ENCODE results near the gene NPAS3. TPM values are rescaled to one million over a fixed set of nuclear protein-coding genes. Genes with fewer than 3 reads are reported as not detected.

Gene NPAS3
- total and polyA plus RNA-seq, 2 of the 13 experiments (the other 11 are each of a cell fraction or from before 2014, with no cell fraction given) = not detected

DNA sequence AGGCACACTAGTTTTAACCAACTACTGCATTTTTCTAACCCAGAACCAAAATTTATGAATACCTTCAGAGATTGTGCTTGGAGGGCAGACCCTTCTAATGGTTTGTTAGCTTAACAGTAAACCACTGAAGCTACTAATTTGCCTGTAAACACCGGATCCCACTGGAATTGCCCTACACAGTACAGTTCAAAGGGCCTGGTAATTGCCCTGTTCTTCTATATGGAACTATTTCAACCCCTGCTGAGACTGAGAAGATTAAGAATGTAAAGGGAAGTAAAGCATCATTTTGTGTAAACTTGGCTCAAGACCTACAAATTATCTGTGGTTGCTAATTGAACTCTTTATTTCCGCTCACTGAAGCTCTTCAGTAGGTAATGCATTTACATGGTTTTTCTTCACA is 468.1 kb downstream of the NPAS3 start (continued):
- TF ChIP-seq, protein P1, sequence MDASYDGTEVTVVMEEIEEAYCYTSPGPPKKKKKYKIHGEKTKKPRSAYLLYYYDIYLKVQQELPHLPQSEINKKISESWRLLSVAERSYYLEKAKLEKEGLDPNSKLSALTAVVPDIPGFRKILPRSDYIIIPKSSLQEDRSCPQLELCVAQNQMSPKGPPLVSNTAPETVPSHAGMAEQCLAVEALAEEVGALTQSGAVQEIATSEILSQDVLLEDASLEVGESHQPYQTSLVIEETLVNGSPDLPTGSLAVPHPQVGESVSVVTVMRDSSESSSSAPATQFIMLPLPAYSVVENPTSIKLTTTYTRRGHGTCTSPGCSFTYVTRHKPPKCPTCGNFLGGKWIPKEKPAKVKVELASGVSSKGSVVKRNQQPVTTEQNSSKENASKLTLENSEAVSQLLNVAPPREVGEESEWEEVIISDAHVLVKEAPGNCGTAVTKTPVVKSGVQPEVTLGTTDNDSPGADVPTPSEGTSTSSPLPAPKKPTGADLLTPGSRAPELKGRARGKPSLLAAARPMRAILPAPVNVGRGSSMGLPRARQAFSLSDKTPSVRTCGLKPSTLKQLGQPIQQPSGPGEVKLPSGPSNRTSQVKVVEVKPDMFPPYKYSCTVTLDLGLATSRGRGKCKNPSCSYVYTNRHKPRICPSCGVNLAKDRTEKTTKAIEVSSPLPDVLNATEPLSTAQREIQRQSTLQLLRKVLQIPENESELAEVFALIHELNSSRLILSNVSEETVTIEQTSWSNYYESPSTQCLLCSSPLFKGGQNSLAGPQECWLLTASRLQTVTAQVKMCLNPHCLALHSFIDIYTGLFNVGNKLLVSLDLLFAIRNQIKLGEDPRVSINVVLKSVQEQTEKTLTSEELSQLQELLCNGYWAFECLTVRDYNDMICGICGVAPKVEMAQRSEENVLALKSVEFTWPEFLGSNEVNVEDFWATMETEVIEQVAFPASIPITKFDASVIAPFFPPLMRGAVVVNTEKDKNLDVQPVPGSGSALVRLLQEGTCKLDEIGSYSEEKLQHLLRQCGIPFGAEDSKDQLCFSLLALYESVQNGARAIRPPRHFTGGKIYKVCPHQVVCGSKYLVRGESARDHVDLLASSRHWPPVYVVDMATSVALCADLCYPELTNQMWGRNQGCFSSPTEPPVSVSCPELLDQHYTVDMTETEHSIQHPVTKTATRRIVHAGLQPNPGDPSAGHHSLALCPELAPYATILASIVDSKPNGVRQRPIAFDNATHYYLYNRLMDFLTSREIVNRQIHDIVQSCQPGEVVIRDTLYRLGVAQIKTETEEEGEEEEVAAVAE (CRISPR knock-in tag; IDR thresholded peaks at IDR 0.05; ENCODE audit: borderline replicate concordance) = no peak

DNA sequence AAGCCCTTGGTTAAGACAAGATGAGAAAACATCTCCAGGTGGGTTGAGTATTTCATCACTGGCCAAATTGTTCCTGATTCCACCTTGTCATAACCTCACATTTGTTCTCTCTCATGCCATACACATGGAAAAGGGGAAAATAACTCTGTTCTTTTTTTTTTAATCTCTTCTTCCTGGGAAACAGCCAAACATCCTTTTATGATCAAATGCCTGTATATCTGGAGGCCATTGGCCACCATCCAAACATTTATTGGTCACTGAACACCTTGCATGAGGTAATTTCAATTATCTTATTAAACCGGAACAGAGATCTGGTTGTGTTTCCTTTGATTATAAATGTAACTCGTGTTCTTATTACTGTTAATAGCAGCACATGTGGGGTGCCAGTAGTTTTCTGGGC is 469.6 kb downstream of the NPAS3 start:
- DNase-seq (ENCODE audit: low spot score) = no peak
- no peaks in the 10 kb centered on the region for H3K27me3 ChIP-seq (ENCODE audit: control insufficient read depth in 1 of 2, insufficient read depth in 2 of 2, low read length in 2 of 2)
- no peaks in the 10 kb centered on the region for H4K20me1 ChIP-seq (ENCODE audit: insufficient read depth, low read length)
- no peak overlapping the region for H3K27ac ChIP-seq (ENCODE audit: extremely low read length, insufficient read depth, low read length)
- no peak overlapping the region for H3K9ac ChIP-seq (ENCODE audit: insufficient read depth, low read depth, low read length)
- no peak for FAIRE-seq
- H2AFZ ChIP-seq (ENCODE audit: low read length) = no peak overlapping the region
- no TSS peak for BruUV-seq (replicated peaks)
- POLR2A ChIA-PET = no interaction called here
- CTCF ChIA-PET (ENCODE audit: low intra/inter-chr PET ratio, low total read pairs) = no interaction called here
- H3K4me2 ChIP-seq (ENCODE audit: low read depth, low read length) = no peak overlapping the region
- no peak overlapping the region for H3K4me3 ChIP-seq (replicated peaks in 1 of 3; ENCODE audit: insufficient read depth in 1 of 3, low read depth in 2 of 3, low read length in 3 of 3)
- WGBS (ENCODE audit: low lambda C conversion rate) = 31% methylated on average over 2 of the region's 2 CpGs
- in situ Hi-C loops (cut with HindIII; ENCODE audit: extremely low pct_ligation_motif_present, low pct_unique_long_range_greater_than_20kb) = no loop called here
- no peaks in the 10 kb centered on the region for H3K4me1 ChIP-seq (ENCODE audit: insufficient read depth, low read length)
- H3K36me3 ChIP-seq (replicated peaks in 1 of 2; ENCODE audit: control insufficient read depth in 1 of 2, insufficient read depth in 2 of 2, low read length in 2 of 2) = no peaks in the 10 kb centered on the region
- no peak for ATAC-seq
- intact Hi-C loops (cut with micrococcal nuclease; ENCODE audit: unreplicated experiment) = no loop called here
- H3K9me3 ChIP-seq (ENCODE audit: low read length) = peaks cover 66% of the 10 kb centered on the region
- no peaks in the 10 kb centered on the region for H3K79me2 ChIP-seq (ENCODE audit: insufficient read depth, low read length)
- TF ChIP-seq ZFP90 (CRISPR knock-in tag; IDR thresholded peaks at IDR 0.05; ENCODE audit: borderline replicate concordance) = no peak
- TF ChIP-seq ZSCAN22 (CRISPR knock-in tag; IDR thresholded peaks at IDR 0.05) = no peak
- no peak for TF ChIP-seq NBN (conservative IDR thresholded peaks at IDR 0.05)
- TF ChIP-seq, protein P2, sequence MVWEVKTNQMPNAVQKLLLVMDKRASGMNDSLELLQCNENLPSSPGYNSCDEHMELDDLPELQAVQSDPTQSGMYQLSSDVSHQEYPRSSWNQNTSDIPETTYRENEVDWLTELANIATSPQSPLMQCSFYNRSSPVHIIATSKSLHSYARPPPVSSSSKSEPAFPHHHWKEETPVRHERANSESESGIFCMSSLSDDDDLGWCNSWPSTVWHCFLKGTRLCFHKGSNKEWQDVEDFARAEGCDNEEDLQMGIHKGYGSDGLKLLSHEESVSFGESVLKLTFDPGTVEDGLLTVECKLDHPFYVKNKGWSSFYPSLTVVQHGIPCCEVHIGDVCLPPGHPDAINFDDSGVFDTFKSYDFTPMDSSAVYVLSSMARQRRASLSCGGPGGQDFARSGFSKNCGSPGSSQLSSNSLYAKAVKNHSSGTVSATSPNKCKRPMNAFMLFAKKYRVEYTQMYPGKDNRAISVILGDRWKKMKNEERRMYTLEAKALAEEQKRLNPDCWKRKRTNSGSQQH (CRISPR knock-in tag; IDR thresholded peaks at IDR 0.05; ENCODE audit: low read depth) = no peak
- no peak for TF ChIP-seq POGZ (CRISPR knock-in tag; IDR thresholded peaks at IDR 0.05)

Measured in HepG2 (cell line).